IPS-NIHi7 (cell line): ENCODE data around the gene SEL1L2.

Source experiments
- DNase-seq: peaks from one replicate; pipeline ENCODE4 v3.0.0; 2012; ENCODE audit warnings: mixed read lengths; ENCODE audit errors: extremely low spot score

SEL1L2 gene

DNA sequence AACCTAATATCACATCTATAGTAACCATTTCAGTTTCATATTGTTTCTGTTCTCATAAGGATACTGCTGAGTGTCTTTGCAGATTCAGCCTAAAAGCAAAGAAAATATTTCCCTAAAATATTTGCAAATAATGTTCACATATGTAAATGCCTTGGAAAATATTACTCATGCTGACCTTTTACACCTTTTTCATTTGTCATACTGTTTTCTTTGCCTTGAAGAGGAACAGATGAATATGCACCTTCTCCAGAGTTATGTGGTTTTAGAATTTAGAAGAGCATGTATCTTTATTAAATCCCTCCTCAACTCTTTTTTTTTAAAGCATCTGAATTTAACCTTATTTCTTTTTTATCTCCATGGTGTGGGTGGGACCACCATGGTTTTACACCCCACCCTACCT is 173.1 kb downstream of the SEL1L2 start:
- no peak for DNase-seq

DNA sequence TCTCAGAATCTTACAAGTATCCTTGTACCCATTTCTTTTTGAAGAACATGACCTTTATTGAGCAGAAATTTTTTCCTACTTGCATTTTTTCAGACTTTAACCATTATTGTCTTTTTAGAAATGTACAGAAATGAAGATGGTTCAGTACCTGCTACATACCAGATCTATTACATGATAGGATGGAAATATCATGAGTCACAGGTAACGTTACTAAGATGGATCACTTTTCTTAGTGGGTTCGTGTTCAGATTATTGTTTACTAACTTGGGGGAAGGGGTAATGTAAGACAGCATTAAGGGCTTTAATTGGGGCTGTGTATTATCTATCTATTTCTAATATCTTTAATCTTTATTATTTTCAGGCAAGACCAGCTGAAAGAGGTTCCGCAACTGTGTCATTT is 173.7 kb downstream of the SEL1L2 start:
- DNase-seq = no peak

DNA sequence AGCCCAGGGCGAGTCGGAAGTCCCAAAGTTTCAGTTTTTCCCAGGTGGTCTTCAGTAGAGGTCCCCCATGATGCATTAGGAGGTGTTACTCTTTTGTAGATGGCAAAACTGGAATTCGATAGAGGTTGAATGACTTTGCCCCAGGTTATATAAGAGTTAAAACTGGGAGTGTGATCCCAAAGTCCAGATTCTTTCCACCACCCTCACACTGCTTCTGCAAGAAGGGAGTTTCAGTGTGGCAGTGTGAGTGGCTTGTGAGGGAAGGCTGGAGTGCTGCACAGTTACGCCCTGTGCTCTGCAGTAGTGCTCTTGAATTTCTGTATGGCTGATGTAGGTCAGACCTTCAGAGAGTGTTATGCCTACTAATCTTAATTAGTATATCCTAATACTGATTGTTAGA is 175.7 kb downstream of the SEL1L2 start:
- no peak for DNase-seq

DNA sequence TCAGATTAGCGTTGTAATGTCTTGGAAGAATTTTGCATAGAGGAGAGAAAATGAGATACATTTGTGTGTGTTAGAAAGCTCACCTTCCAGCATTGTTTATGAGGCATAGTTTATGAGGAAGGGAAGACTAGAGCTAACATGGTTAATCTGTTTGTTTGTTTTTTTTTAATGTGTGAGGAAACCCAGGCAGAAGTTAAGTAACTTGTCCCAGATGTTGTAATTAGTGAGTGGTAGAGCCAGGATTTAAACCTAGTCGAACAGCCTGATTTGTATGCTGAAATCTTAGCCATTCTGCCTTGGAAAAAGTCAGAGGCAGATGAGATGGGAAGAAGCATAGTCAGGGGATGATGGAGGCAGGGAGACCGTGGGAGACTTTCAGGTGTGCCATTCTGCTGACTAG is 176.5 kb downstream of the SEL1L2 start:
- no peak for DNase-seq

DNA sequence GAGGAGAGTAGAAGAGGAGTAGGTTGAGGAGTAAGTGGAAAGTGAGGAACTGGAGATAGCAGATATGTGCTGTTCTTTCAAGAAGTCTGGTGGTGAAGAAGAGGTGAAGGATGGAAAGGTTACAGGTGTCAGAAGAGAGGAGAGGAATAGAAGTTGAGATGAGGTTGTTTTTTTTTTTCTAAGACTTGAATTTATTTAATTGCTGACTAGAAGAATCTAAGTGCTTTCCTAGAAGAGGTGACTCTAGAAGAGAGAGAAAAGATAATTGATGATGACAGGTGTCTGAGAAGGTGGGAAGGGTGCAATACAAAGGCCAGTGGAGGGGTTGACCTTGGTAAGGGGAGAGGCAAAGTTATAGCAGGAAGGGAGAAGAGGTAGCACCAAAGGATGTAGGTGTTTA is 180.0 kb downstream of the SEL1L2 start:
- no peak for DNase-seq

DNA sequence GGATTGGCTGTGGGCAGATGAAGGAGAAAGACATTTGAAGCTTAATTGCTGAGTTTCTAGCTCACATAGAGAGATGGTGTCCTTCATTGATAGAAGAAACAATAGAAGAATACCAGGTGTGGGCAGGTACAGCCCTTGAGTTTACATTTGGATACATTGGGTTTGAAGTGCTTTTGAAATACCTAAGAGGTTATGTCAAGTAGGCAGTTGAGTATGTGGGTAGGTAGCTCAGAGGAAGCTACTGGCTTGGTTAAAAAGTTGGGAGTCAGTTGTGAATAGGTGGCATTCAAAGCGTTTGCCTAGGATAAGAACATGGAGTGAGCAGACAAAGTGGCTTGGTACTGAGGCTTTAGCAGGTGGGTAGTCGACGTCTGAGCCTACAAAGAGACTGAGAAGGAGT is 180.6 kb downstream of the SEL1L2 start:
- DNase-seq = no peak

DNA sequence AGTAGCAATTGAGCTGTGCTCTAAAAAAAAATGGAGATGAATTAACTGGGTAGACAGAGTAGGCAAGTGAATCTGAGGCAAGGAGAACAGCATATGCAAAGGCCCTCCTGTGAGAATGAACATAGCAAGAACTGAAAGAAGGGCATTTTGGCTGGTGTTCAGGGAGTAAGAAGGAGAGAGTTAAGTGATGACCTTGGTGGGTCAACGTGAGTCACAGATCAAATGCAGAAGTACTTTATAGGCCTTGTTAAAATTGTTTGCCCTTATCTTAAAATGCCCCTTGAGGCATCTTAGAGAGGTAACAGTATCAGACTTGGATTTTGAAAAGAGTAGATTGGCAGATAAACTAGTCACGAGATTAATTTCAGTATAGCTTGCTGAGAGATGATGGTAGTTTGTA is 181.0 kb downstream of the SEL1L2 start:
- no peak for DNase-seq

DNA sequence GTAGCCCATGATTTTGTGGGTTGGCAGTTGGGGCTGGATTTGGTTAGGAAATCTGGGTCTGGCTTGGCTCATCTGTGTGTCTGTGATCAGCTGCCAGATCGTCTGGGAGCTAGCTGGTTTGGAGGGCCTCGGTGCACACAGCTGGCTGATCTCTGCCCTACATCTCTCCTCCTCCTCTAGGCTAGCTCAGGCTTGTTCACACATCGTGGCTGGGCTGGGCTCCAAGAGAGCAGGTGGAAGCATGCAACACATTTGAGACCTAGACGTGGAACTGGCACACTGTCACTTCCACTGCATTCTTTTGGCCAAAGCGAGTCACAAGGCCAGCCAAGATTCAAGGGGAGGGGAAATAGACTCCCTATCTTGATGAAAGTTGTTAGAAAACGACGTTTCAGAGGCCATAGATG is 189.7 kb downstream of the SEL1L2 start:
- DNase-seq = no peak

DNA sequence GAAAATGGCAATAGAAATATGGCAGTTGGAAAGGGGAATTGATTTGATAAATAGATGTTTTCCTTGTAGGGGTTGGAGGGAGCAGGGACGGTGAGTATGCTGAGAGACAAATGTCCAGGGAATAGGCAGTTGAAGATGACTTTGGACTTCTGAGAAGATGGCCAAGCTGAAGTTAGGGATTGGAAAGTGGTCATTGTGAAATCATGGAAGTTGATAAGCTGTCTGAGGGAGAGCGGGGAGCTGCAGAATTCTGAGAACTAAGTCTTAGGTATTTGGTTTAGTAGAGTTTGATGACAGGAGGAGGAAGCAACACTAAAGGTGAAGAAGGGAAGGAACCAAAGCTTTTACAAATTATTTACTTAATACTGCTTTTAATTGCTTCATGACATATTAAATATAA is 190.4 kb downstream of the SEL1L2 start:
- DNase-seq = no peak
